ENCODE data around the gene NEURL3.

The NEURL3 gene

DNA sequence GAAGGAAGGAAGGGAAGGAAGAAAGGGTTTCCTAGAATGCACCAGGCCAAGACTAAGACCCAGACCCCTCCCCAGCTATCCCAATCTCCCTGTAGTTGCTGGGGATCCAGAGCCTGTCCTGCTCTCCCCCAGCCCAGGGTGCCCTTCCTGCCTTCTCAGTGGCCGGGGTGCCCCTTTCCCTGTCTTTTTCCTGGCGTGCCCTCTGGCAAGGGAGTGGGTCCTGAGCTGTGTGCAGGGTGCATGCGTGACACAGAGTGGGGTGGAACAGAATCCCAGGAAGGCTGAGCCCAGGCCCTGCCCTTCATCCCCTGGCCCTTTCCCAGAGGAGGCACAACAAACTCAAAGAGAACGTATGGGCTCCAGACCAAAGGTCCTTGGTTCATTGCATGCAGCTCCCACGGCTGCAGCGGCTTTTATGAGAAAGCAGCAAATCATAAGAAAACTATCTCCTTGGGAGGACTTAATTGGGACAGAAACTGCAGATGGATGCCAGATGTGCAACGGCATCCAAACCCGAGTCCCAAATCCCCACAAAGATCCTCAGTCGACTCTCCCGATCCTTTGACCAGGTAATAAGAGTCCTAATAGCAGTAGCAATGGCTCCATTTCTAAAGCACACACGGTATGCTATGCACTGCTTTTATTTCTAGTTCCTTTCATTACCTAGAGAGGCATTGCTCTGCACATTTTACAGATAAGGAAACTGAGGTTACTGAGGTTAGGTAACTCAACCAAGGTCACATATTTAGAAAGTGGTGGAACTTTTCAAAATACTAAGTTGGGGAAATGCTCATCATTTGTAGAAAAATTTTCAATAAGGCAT, 18.7 kb upstream of the NEURL3 start:
- no peak overlapping the region for H3K4me3 ChIP-seq (ENCODE audit: low read depth, low read length)
- DNase-seq (ENCODE audit: low read depth, low spot score) = no peak
- TF ChIP-seq, protein P1, sequence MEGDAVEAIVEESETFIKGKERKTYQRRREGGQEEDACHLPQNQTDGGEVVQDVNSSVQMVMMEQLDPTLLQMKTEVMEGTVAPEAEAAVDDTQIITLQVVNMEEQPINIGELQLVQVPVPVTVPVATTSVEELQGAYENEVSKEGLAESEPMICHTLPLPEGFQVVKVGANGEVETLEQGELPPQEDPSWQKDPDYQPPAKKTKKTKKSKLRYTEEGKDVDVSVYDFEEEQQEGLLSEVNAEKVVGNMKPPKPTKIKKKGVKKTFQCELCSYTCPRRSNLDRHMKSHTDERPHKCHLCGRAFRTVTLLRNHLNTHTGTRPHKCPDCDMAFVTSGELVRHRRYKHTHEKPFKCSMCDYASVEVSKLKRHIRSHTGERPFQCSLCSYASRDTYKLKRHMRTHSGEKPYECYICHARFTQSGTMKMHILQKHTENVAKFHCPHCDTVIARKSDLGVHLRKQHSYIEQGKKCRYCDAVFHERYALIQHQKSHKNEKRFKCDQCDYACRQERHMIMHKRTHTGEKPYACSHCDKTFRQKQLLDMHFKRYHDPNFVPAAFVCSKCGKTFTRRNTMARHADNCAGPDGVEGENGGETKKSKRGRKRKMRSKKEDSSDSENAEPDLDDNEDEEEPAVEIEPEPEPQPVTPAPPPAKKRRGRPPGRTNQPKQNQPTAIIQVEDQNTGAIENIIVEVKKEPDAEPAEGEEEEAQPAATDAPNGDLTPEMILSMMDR (IDR thresholded peaks at IDR 0.05; ENCODE audit: insufficient read depth, low read length, missing control alignments) = no peak
- POLR2A ChIA-PET = no interaction called here
- CTCF ChIA-PET = interaction anchor here (1.2 to 4.3 kb wide), 2 partner anchors 13 to 116 kb away, joined by 4 to 40 read pairs; no protein-coding TSS in a partner anchor

GRCh38 chr2:96522304-96523203, 17.4 kb upstream of the NEURL3 start:
- no peak for DNase-seq (ENCODE audit: low read depth, low spot score)
- no peak overlapping the region for H3K4me3 ChIP-seq (ENCODE audit: low read depth, low read length)
- TF ChIP-seq, protein P1 (IDR thresholded peaks at IDR 0.05; ENCODE audit: insufficient read depth, low read length, missing control alignments) = no peak
- POLR2A ChIA-PET = interaction anchor here (0.6 kb wide), 1 partner anchor 53 kb away, joined by 3 read pairs; no protein-coding TSS in a partner anchor
- CTCF ChIA-PET = interaction anchor here (1.0 to 4.3 kb wide), 2 partner anchors 11 to 15 kb away, joined by 3 to 40 read pairs; no protein-coding TSS in a partner anchor

GRCh38 chr2:96521219-96521618, 16.1 kb upstream of the NEURL3 start:
- H3K4me3 ChIP-seq (ENCODE audit: low read depth, low read length) = no peak overlapping the region
- POLR2A ChIA-PET = interaction anchor here (0.6 kb wide), 1 partner anchor 34 kb away, joined by 4 read pairs; no protein-coding TSS in a partner anchor
- DNase-seq (ENCODE audit: low read depth, low spot score) = no peak
- TF ChIP-seq, protein P1 (IDR thresholded peaks at IDR 0.05; ENCODE audit: insufficient read depth, low read length, missing control alignments) = no peak
- CTCF ChIA-PET = interaction anchor here (1.0 to 4.3 kb wide), 3 partner anchors 10 to 115 kb away, joined by 3 to 40 read pairs (median 3); no protein-coding TSS in a partner anchor

- ChIA-PET CTCF (interaction anchor here (1.2 to 4.3 kb wide), 2 partner anchors 10 to 114 kb away, joined by 3 to 40 read pairs; no protein-coding TSS in a partner anchor), POLR2A (interaction anchor here (0.6 kb wide), 1 partner anchor 34 kb away, joined by 4 read pairs; no protein-coding TSS in a partner anchor)
- TF ChIP-seq, protein P1 (IDR thresholded peaks at IDR 0.05; ENCODE audit: insufficient read depth, low read length, missing control alignments) = no peak
- DNase-seq (ENCODE audit: low read depth, low spot score) = no peak
- no peak overlapping the region for H3K4me3 ChIP-seq (ENCODE audit: low read depth, low read length)
These were observed 15.5 kb upstream of the NEURL3 start for GRCh38 chr2:96520697-96521096.

DNA sequence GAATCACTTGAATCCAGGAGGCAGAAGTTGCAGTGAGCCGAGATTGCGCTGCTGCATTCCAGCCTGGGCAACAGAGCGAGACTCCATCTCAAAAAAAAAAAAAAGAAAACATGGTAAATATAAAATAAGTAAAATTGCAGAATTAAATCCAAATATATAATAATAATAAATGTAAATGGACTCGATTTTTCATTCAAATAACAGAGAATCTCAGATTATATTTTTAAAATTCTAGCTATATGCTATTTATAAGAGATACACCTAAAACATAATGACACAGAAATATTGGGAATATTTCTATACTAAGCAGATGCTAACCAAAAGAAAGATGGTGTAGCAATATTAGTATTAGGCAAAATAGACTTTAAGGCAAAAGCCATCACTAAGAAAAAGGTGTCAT, 15.1 kb upstream of the NEURL3 start:
- CTCF ChIA-PET = interaction anchor here (4.3 kb wide), 1 partner anchor 9 kb away, joined by 40 read pairs; no protein-coding TSS in a partner anchor
- no peak overlapping the region for H3K4me3 ChIP-seq (ENCODE audit: low read depth, low read length)
- DNase-seq (ENCODE audit: low read depth, low spot score) = no peak
- POLR2A ChIA-PET = no interaction called here
- TF ChIP-seq, protein P1 (IDR thresholded peaks at IDR 0.05; ENCODE audit: insufficient read depth, low read length, missing control alignments) = no peak
